Body of pancreas (tissue), 4 donors: ENCODE data around the gene USP35. TPM values are rescaled to one million over a fixed set of nuclear protein-coding genes. Genes with fewer than 3 reads are reported as not detected.

Source experiments
- ATAC-seq: fragments of 150-250 bp; one replicate; pipeline ENCODE4 v1.9.1; 2016
- DNase-seq, 4 donors: peaks; one replicate each; pipeline ENCODE4 v3.0.0-alpha.2; 2019
- H3K27ac ChIP-seq, 4 donors: fragments of 200-600 bp; sonication (generic); 1 replicate in 3 of 4; 2 replicates in 1 of 4; pipeline versions ENCODE4 v1.5.1 to v1.6.1; 2016 to 2019; ENCODE audit warnings: mild to moderate bottlenecking in 1 of 4, mixed read lengths in 1 of 4, moderate library complexity in 1 of 4
- H3K27me3 ChIP-seq, 2 donors: fragments of 200-600 bp; sonication (generic); one replicate each; pipeline ENCODE4 v1.6.0; 2016; ENCODE audit warnings: mild to moderate bottlenecking in 1 of 2
- H3K36me3 ChIP-seq, 2 donors: fragments of 200-600 bp; sonication (generic); replicated peaks in 1 of 2; 2 replicates each; pipeline ENCODE4 v1.5.1; 2016; ENCODE audit warnings: low read depth in 2 of 2; ENCODE audit not compliant: insufficient read depth in 1 of 2
- H3K4me1 ChIP-seq: fragments of 200-600 bp; sonication (generic); one replicate; pipeline ENCODE4 v1.6.0; 2016
- H3K4me3 ChIP-seq, 2 donors: fragments of 200-600 bp; sonication (generic); 1 replicate in 1 of 2; 2 replicates in 1 of 2; pipeline ENCODE4 v1.5.1; 2016 to 2019
- H3K9me3 ChIP-seq, 3 donors: fragments of 200-600 bp; sonication (generic); 1 replicate in 2 of 3; 2 replicates in 1 of 3; pipeline ENCODE4 v1.5.1; 2016
- POLR2A ChIP-seq, 3 donors: fragments of 450-650 bp; IDR thresholded peaks; one replicate each; pipeline ENCODE4 v1.6.1; 2016; ENCODE audit warnings: antibody characterized with exemption in 3 of 3, mild to moderate bottlenecking in 2 of 3
- WGBS, 2 donors: methylation state at CpG; one replicate each; pipeline ENCODE4 v1.1.5; 2017; 5-methylcytosine and 5-hydroxymethylcytosine counted together
- intact Hi-C: fragments of 100-400 bp; cut with DNase I; formaldehyde crosslinking; loops from one replicate; pipeline ENCODE4 v1.15.1; 2023
- total RNA-seq, 2 donors: library from RNA; depleted of rRNA; stranded (reverse); fragments of >200 nt; gene quantifications; one replicate each; pipeline ENCODE4 v1.1.0, GENCODE V29; 2016
- TF ChIP-seq, protein P1 (sequence below), 7 experiments: fragments of 450-650 bp in 4 of 7; fragments of 200-600 bp in 3 of 7; sonication (generic) in 3 of 7; IDR thresholded peaks; one replicate each; pipeline ENCODE4 v1.5.1; 2016 to 2019; ENCODE audit warnings: antibody characterized with exemption in 7 of 7

Gene USP35
- total RNA-seq, 2 donors from 2014 or later: 8.6 to 11.2 TPM

DNA sequence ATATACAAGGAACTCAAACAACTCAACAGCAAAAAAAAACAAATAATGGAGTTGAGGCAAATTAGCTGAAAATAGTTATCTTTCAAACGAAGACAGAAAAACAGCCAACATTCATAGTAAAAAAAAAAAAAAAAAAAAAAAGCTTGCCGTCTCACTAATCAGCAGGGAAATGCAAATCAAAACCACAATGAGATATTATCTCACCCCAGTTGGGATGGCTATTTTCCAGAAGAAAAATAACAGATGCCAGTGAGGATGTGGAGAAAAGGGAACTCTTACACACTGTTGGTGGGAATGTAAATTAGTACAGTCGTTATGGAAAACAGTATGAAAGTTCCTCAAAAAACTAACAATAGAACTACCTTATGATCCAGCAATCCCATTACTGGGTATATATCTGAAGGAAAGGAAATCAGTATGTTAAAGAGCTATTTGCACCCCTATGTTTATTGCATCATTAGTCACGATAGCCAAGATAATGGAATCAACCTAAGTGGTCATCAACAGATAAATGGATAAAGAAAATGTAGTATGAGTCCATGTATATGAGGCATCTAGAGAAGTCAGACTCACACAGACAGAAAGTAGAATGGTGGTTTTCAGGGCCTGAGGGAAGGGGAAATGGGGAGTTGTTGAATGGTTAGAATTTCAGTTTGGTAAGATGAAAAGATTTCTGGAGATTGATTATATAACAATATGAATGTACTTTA is 56.0 kb downstream of the USP35 start:
- Histone ChIP-seq H3K9me3 (no peaks in the 10 kb centered on the region), H3K36me3 (no peaks in the 10 kb centered on the region), H3K27me3 (no peaks in the 10 kb centered on the region), H3K4me3 (no peak overlapping the region), H3K4me1 (no peaks in the 10 kb centered on the region), H3K27ac (no peak overlapping the region)
- TF ChIP-seq, protein P1, sequence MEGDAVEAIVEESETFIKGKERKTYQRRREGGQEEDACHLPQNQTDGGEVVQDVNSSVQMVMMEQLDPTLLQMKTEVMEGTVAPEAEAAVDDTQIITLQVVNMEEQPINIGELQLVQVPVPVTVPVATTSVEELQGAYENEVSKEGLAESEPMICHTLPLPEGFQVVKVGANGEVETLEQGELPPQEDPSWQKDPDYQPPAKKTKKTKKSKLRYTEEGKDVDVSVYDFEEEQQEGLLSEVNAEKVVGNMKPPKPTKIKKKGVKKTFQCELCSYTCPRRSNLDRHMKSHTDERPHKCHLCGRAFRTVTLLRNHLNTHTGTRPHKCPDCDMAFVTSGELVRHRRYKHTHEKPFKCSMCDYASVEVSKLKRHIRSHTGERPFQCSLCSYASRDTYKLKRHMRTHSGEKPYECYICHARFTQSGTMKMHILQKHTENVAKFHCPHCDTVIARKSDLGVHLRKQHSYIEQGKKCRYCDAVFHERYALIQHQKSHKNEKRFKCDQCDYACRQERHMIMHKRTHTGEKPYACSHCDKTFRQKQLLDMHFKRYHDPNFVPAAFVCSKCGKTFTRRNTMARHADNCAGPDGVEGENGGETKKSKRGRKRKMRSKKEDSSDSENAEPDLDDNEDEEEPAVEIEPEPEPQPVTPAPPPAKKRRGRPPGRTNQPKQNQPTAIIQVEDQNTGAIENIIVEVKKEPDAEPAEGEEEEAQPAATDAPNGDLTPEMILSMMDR (IDR thresholded peaks at IDR 0.05): no peak
- no peak for TF ChIP-seq POLR2A (IDR thresholded peaks at IDR 0.05)
- WGBS, 2 donors: 59 to 79% methylated on average over 4 of the region's 4 CpGs
- intact Hi-C loops: no loop called here
- no peak for DNase-seq
- ATAC-seq: no peak

DNA sequence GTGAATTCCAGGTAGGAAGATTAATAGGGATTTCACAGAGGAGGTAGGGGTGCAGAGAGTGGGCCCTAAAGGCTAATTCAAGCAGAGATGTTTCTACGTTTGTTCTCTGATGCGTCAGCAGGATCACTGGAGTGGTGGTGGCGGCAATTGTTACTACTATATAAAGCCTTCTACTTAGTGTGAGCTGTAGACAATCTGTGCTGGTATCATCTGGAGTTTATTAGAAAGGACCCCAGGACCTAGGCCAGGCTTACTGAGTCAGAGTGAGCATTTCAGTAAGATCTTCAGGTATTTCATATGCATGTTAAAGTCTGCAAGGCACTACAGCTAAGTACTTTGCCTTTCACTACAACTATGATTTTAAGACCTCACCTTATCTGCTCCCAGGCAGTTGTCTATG is 59.5 kb downstream of the USP35 start:
- 97 to 100% methylated on average over 3 of the region's 3 CpGs for WGBS, 2 donors
- TF ChIP-seq POLR2A (IDR thresholded peaks at IDR 0.05): no peak
- TF ChIP-seq, protein P1 (IDR thresholded peaks at IDR 0.05): no peak
- no peak for ATAC-seq
- intact Hi-C loops: no loop called here
- H3K9me3 ChIP-seq: no peaks in the 10 kb centered on the region
- H3K4me1 ChIP-seq: peaks cover 8% of the 10 kb centered on the region
- DNase-seq: no peak
- no peak overlapping the region for H3K4me3 ChIP-seq
- no peak overlapping the region for H3K27ac ChIP-seq
- no peaks in the 10 kb centered on the region for H3K27me3 ChIP-seq
- H3K36me3 ChIP-seq: no peaks in the 10 kb centered on the region

DNA sequence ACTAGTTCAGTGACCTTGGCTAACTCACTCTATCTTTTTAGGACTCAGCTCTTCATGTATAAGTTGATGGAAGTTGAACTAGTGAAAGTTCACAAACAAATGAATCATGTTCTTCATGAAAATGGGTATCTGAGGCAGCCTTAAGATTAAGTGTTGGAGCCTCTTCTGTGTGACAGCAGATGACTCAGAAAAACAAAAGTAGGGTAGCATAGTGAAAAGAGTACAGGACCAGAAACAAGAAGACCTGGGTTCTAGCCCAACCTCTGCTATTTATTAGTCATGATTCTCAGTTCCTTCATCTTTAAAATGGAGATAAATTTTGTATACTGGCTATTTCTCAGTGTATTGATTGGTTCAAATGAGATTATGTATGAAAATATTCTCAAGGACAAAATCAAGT is 60.2 kb downstream of the USP35 start:
- intact Hi-C loops: no loop called here
- ATAC-seq (no peak), DNase-seq (no peak)
- Histone ChIP-seq H3K27ac (no peak overlapping the region), H3K9me3 (no peaks in the 10 kb centered on the region), H3K4me3 (no peak overlapping the region), H3K4me1 (peaks cover 8% of the 10 kb centered on the region), H3K27me3 (no peaks in the 10 kb centered on the region), H3K36me3 (no peaks in the 10 kb centered on the region)
- TF ChIP-seq POLR2A (IDR thresholded peaks at IDR 0.05): no peak
- TF ChIP-seq, protein P1 (IDR thresholded peaks at IDR 0.05): no peak

DNA sequence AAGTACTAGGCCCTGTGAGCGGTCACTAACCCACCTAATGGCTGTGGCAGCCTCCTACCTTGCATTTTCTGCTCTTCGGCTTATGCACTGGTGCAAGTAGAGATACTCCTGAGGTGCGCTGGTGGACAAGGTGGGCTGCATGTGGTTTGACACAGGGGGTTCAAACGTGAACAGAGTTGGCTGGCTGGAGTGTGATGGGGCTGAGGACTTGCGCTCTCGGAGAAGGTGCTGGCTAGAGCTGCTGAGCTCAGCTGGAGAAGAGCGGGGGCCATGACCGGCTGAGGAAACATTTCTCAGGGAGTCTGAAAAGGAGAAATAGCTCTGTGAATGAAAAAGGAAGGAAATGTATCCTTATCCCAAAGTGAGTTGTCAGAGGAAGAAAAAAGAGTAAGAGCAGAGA is 61.4 kb downstream of the USP35 start:
- Histone ChIP-seq H3K4me3 (no peak overlapping the region), H3K4me1 (peaks cover 8% of the 10 kb centered on the region), H3K27me3 (no peaks in the 10 kb centered on the region), H3K36me3 (no peaks in the 10 kb centered on the region), H3K9me3 (no peaks in the 10 kb centered on the region), H3K27ac (no peak overlapping the region)
- 92 to 95% methylated on average over 8 of the region's 8 CpGs for WGBS, 2 donors
- no peak for DNase-seq
- ATAC-seq: no peak
- TF ChIP-seq POLR2A (IDR thresholded peaks at IDR 0.05): no peak
- TF ChIP-seq, protein P1 (IDR thresholded peaks at IDR 0.05): no peak
- intact Hi-C loops: no loop called here
